GM12878 (cell line): Measurements from ENCODE around the gene NDUFC2.

Experiments used
- CBX3 ChIP-seq: fragments of 200-600 bp; sonication (generic); IDR thresholded peaks from 2 replicates; pipeline ENCODE4 v1.6.1; 2016; ENCODE audit warnings: low read depth, borderline replicate concordance
- CREM ChIP-seq: IDR thresholded peaks from 2 replicates; pipeline ENCODE4 v1.6.1; 2014; ENCODE audit warnings: antibody characterized with exemption, low read depth
- CTCF ChIP-seq, 3 experiments: IDR thresholded peaks in 2 of 3; conservative IDR thresholded peaks in 1 of 3; 2 replicates each; pipeline ENCODE4 v1.5.1; 2011; ENCODE audit warnings: low read depth in 3 of 3, low read length in 3 of 3, mild to moderate bottlenecking in 3 of 3, control low read depth in 2 of 3, moderate library complexity in 2 of 3, inconsistent platforms in 1 of 3, mixed read lengths in 1 of 3; ENCODE audit not compliant: control insufficient read depth in 2 of 3, insufficient read depth in 1 of 3; ENCODE audit errors: extremely low read depth in 1 of 3
- ETV6 ChIP-seq, 2 experiments: fragments of 450-650 bp in 1 of 2; IDR thresholded peaks in 1 of 2; conservative IDR thresholded peaks in 1 of 2; 2 replicates each; pipeline ENCODE4 v1.6.1; 2014; ENCODE audit warnings: antibody characterized with exemption in 1 of 2, borderline replicate concordance in 1 of 2, low read depth in 1 of 2, mild to moderate bottlenecking in 1 of 2, moderate library complexity in 1 of 2
- FOS ChIP-seq: IDR thresholded peaks from 3 replicates; pipeline ENCODE4 v1.6.1; 2011; ENCODE audit warnings: borderline replicate concordance; ENCODE audit not compliant: insufficient read length; ENCODE audit errors: extremely low read depth
- MYC ChIP-seq: IDR thresholded peaks from 2 replicates; pipeline ENCODE4 v1.6.1; 2011; ENCODE audit warnings: mild to moderate bottlenecking, low read length, moderate library complexity, inconsistent platforms; ENCODE audit not compliant: insufficient read depth, insufficient replicate concordance, insufficient read length, severe bottlenecking
- POLR2A ChIP-seq: IDR thresholded peaks from 2 replicates; pipeline ENCODE4 v1.6.1; 2011; ENCODE audit warnings: low read depth, mild to moderate bottlenecking, low read length
- SKIL ChIP-seq: fragments of 450-650 bp; IDR thresholded peaks from 2 replicates; pipeline ENCODE4 v1.6.1; 2017; ENCODE audit warnings: mild to moderate bottlenecking, low read depth, inconsistent platforms; ENCODE audit not compliant: poor library complexity, severe bottlenecking

DNA sequence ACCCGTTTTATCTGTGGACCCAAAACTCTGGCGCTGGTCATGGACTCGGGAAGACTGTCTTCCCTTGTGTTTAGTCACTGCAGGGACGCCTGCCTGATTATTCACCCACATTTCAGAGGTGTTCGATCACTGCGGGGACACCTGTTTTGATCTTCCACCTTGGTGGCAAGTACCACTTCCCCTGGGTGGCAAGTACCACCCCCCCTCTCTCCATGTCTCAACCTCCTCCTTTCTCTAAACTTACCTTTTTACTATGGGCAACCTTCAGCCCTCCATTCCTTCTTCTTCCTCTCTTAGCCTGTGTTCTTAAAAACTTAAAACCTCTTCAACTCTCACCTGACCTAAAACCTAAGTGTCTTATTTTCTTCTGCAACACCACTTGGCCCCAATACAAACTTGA, 1.9 kb upstream of the NDUFC2 start:
- TF ChIP-seq SKIL (no peak), CREM (no peak), POLR2A (no peak), CTCF (IDR thresholded peaks at IDR 0.05 in 2 of 3, conservative IDR thresholded peaks at IDR 0.05 in 1 of 3; ENCODE audit: control insufficient read depth in 2 of 3, extremely low read depth in 1 of 3, insufficient read depth in 1 of 3, low read depth in 3 of 3, low read length in 3 of 3) (no peak), FOS (no peak), MYC (no peak), CBX3 (no peak), ETV6 (conservative IDR thresholded peaks at IDR 0.05 in 1 of 2, IDR thresholded peaks at IDR 0.05 in 1 of 2; ENCODE audit: borderline replicate concordance in 1 of 2, low read depth in 1 of 2) (no peak)
